ENCODE measurements around the gene CSMD2.

Gene CSMD2

GRCh38 chr1:33727310-33727709 lies 437.7 kb downstream of the CSMD2 start:
- no peak for DNase-seq

- DNase-seq = no peak
Observed at GRCh38 chr1:33726274-33726804, 438.7 kb downstream of the CSMD2 start.

- no peak for DNase-seq
Observed at GRCh38 chr1:33725556-33726160, 439.4 kb downstream of the CSMD2 start.

- DNase-seq = no peak
Observed at GRCh38 chr1:33725037-33725436, 440.0 kb downstream of the CSMD2 start.

GRCh38 chr1:33724348-33724747 lies 440.7 kb downstream of the CSMD2 start:
- DNase-seq = no peak

GRCh38 chr1:33723251-33723650 lies 441.8 kb downstream of the CSMD2 start:
- no peak for DNase-seq

- DNase-seq = no peak
Observed at GRCh38 chr1:33721301-33721815, 443.7 kb downstream of the CSMD2 start.

- DNase-seq = no peak
Observed at GRCh38 chr1:33719771-33720670, 445.0 kb downstream of the CSMD2 start.

- DNase-seq = no peak
Observed at GRCh38 chr1:33719326-33719725, 445.7 kb downstream of the CSMD2 start.

- DNase-seq = no peak
Observed at GRCh38 chr1:33718186-33718585, 446.8 kb downstream of the CSMD2 start.

GRCh38 chr1:33716976-33717688 lies 447.9 kb downstream of the CSMD2 start:
- DNase-seq = no peak

GRCh38 chr1:33715195-33715811 lies 449.7 kb downstream of the CSMD2 start:
- no peak for DNase-seq

- no peak for DNase-seq
Observed at GRCh38 chr1:33714421-33714820, 450.6 kb downstream of the CSMD2 start.

GRCh38 chr1:33713058-33713877 lies 451.8 kb downstream of the CSMD2 start:
- no peak for DNase-seq

GRCh38 chr1:33712186-33712585 lies 452.8 kb downstream of the CSMD2 start:
- DNase-seq = no peak

- no peak for DNase-seq
Observed at GRCh38 chr1:33711511-33711910, 453.5 kb downstream of the CSMD2 start.

- no peak for DNase-seq
Observed at GRCh38 chr1:33710967-33711366, 454.1 kb downstream of the CSMD2 start.

- no peak for DNase-seq
Observed at GRCh38 chr1:33709783-33710718, 455.0 kb downstream of the CSMD2 start.

- DNase-seq = no peak
Observed at GRCh38 chr1:33709174-33709782, 455.8 kb downstream of the CSMD2 start.

- DNase-seq = no peak
Observed at GRCh38 chr1:33706634-33707255, 458.3 kb downstream of the CSMD2 start.

Measured in RPMI8226 (cell line).